Gastrocnemius medialis (tissue), 4 donors: ENCODE data around the gene PSMD13.

Experiments
- CTCF ChIP-seq, 5 experiments: fragments of 450-650 bp in 3 of 5; fragments of 200-600 bp in 2 of 5; sonication (generic) in 2 of 5; IDR thresholded peaks in 4 of 5; conservative IDR thresholded peaks in 1 of 5; 1 replicate in 4 of 5; 2 replicates in 1 of 5; pipeline ENCODE4 v1.5.1; 2016 to 2019; ENCODE audit warnings: antibody characterized with exemption in 5 of 5, mild to moderate bottlenecking in 3 of 5, moderate library complexity in 3 of 5
- POLR2A ChIP-seq, 2 donors: fragments of 450-650 bp; IDR thresholded peaks; one replicate each; pipeline ENCODE4 v1.6.1; 2017; ENCODE audit warnings: antibody characterized with exemption in 2 of 2, mild to moderate bottlenecking in 2 of 2, moderate library complexity in 2 of 2

GRCh38 chr11:292211-293121 is 55.7 kb downstream of the PSMD13 start:
- no peak for TF ChIP-seq CTCF (IDR thresholded peaks at IDR 0.05 in 4 of 5, conservative IDR thresholded peaks at IDR 0.05 in 1 of 5)
- TF ChIP-seq POLR2A (IDR thresholded peaks at IDR 0.05) = no peak
